WTC11 (cell line): ENCODE data around the gene WDR53. TPM values are rescaled to one million over a fixed set of nuclear protein-coding genes. Genes with fewer than 3 reads are reported as not detected.

Experiments
- ATAC-seq: fragments of 200-7000 bp; cut with Tn5 transposase; 2 replicates; pipeline ENCODE4 v1.10.0; 2021; ENCODE audit warnings: mild to moderate bottlenecking, moderate library complexity
- CTCF ChIA-PET: fragments of 300-600 bp; sonication (Branson Sonifier 250); formaldehyde crosslinking; loops from one replicate; lab custom pipeline; 2021; ENCODE audit warnings: antibody characterized with exemption; lab: Charles Lee
- POLR2A ChIA-PET: fragments of 350-600 bp; sonication (Branson Sonifier 250); formaldehyde crosslinking; loops from one replicate; lab custom pipeline; 2021; ENCODE audit warnings: antibody characterized with exemption; lab: Charles Lee
- DNase-seq: peaks from one replicate; pipeline ENCODE4 v3.0.0; 2021; ENCODE audit warnings: low spot score
- H3K27ac Mint-ChIP-seq: 2 replicates; pipeline ENCODE4 v1.8.0; 2021; ENCODE audit warnings: mixed read lengths
- H3K27me3 Mint-ChIP-seq: 2 replicates; pipeline ENCODE4 v1.8.0; 2021; ENCODE audit warnings: low read depth, mild to moderate bottlenecking, moderate library complexity, mixed read lengths
- H3K36me3 Mint-ChIP-seq: 2 replicates; pipeline ENCODE4 v1.8.0; 2021; ENCODE audit warnings: mixed read lengths
- H3K4me1 Mint-ChIP-seq: 2 replicates; pipeline ENCODE4 v1.8.0; 2022; ENCODE audit warnings: mixed read lengths
- H3K4me3 Mint-ChIP-seq: 2 replicates; pipeline ENCODE4 v1.8.0; 2021; ENCODE audit warnings: mild to moderate bottlenecking, moderate library complexity, mixed read lengths
- H3K9me3 Mint-ChIP-seq: 2 replicates; pipeline ENCODE4 v1.8.0; 2021; ENCODE audit warnings: mixed read lengths
- ARID4B ChIP-seq: sonication (generic); formaldehyde crosslinking; IDR thresholded peaks from 2 replicates; pipeline ENCODE4 v1.8.0; 2023; ENCODE audit warnings: missing genetic modification reagents, mild to moderate bottlenecking, borderline replicate concordance
- FOXP1 ChIP-seq: sonication (generic); formaldehyde crosslinking; IDR thresholded peaks from 2 replicates; pipeline ENCODE4 v1.8.0; 2022; ENCODE audit warnings: missing genetic modification reagents, mild to moderate bottlenecking, moderate library complexity, borderline replicate concordance
- IRF2 ChIP-seq: sonication (generic); formaldehyde crosslinking; IDR thresholded peaks from 2 replicates; pipeline ENCODE4 v1.8.0; 2022; ENCODE audit warnings: low read depth, missing genetic modification reagents, borderline replicate concordance
- JUN ChIP-seq: sonication (generic); formaldehyde crosslinking; IDR thresholded peaks from 2 replicates; pipeline ENCODE4 v1.8.0; 2023; ENCODE audit warnings: mild to moderate bottlenecking, missing genetic modification reagents
- MYBL2 ChIP-seq: sonication (generic); formaldehyde crosslinking; IDR thresholded peaks from 2 replicates; pipeline ENCODE4 v1.8.1; 2023; ENCODE audit warnings: mild to moderate bottlenecking, moderate library complexity, missing genetic modification reagents
- NR2C2 ChIP-seq: sonication (generic); formaldehyde crosslinking; IDR thresholded peaks from 2 replicates; pipeline ENCODE4 v1.8.0; 2022; ENCODE audit warnings: mild to moderate bottlenecking, missing genetic modification reagents
- NR3C1 ChIP-seq: sonication (generic); formaldehyde crosslinking; conservative IDR thresholded peaks from 2 replicates; pipeline ENCODE4 v1.8.1; 2023; ENCODE audit warnings: low read depth, mild to moderate bottlenecking, missing genetic modification reagents
- RORB ChIP-seq: fragments of 250-450 bp; sonication (Bioruptor Pico); IDR thresholded peaks from 2 replicates; pipeline ENCODE4 v1.9.0; 2021; ENCODE audit warnings: mild to moderate bottlenecking
- TEAD4 ChIP-seq: sonication (generic); formaldehyde crosslinking; IDR thresholded peaks from 2 replicates; pipeline ENCODE4 v1.8.0; 2022; ENCODE audit warnings: mild to moderate bottlenecking, missing genetic modification reagents
- ZNF219 ChIP-seq: sonication (generic); formaldehyde crosslinking; IDR thresholded peaks from 2 replicates; pipeline ENCODE4 v1.8.0; 2023; ENCODE audit warnings: missing genetic modification reagents, mild to moderate bottlenecking, borderline replicate concordance
- ZNF281 ChIP-seq: sonication (generic); formaldehyde crosslinking; IDR thresholded peaks from 2 replicates; pipeline ENCODE4 v1.8.0; 2023; ENCODE audit warnings: mild to moderate bottlenecking, missing genetic modification reagents
- total RNA-seq: library from RNA; stranded (reverse); gene quantifications from 3 replicates; pipeline ENCODE4 v1.2.3, GENCODE V29; 2021
- TF ChIP-seq, protein P1 (sequence below): fragments of 250-450 bp; sonication (Bioruptor Pico); IDR thresholded peaks from 2 replicates; pipeline ENCODE4 v2.1.2; 2022; ENCODE audit warnings: mild to moderate bottlenecking, moderate library complexity

WDR53 gene
- total RNA-seq, 1 experiment from 2014 or later = 21.4 TPM

DNA sequence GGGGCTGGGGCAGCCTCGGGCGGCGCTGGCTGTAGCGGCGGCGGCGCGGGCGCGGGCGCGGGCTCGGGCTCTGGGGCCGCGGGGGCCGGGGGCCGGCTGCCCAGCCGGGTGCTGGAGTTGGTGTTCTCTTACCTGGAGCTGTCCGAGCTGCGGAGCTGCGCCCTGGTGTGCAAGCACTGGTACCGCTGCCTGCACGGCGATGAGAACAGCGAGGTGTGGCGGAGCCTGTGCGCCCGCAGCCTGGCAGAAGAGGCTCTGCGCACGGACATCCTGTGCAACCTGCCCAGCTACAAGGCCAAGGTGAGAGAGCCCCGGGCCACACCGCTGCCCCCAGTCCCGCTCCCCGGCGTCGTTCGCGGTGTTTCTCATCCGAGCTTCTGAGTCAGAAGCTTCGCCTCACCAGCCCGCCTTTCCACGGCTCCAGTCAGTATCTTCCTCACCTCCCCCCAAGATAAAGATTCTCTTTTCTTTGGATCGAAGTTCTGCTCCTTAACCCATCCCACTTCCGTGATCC, 706 bp upstream of the WDR53 start:
- H3K27ac Mint-ChIP-seq = peak overlapping the region; percentile 97
- DNase-seq (peak; percentile 62), ATAC-seq (peak; percentile 53)
- peaks cover 15% of the 10 kb centered on the region for H3K4me1 Mint-ChIP-seq
- POLR2A ChIA-PET = interaction anchor here (0.6 to 1.9 kb wide), 5 partner anchors 40 to 299 kb away, joined by 3 to 8 read pairs (median 6); partner anchors contain the start of genes CEP19, PAK2, PIGX and SENP5
- no peaks in the 10 kb centered on the region for H3K9me3 Mint-ChIP-seq
- no peaks in the 10 kb centered on the region for H3K27me3 Mint-ChIP-seq
- H3K4me3 Mint-ChIP-seq = peak overlapping the region; percentile 97
- CTCF ChIA-PET = interaction anchor here (0.6 to 2.4 kb wide), 6 partner anchors 40 to 373 kb away, joined by 3 to 15 read pairs (median 4); partner anchors contain the start of genes NCBP2 and SENP5
- no peaks in the 10 kb centered on the region for H3K36me3 Mint-ChIP-seq
- 0 out of 2 replicates have a peak, but pooled peaks have one; percentile 3 for TF ChIP-seq JUN
- TF ChIP-seq NR3C1 (CRISPR knock-in tag) = no peak
- TF ChIP-seq FOXP1 (CRISPR knock-in tag) = peak; percentile 1; the same call in 1 of the 2 replicates

GRCh38 chr3:196563721-196564225, 4.6 kb downstream of the WDR53 start:
- Mint-ChIP-seq H3K27ac (no peak overlapping the region), H3K27me3 (no peaks in the 10 kb centered on the region), H3K4me3 (no peak overlapping the region), H3K4me1 (peaks cover 6% of the 10 kb centered on the region), H3K9me3 (no peaks in the 10 kb centered on the region), H3K36me3 (peaks cover 8% of the 10 kb centered on the region; the same call in 1 of the 2 replicates)
- TF ChIP-seq TEAD4 (CRISPR knock-in tag) (no peak), ZNF219 (CRISPR knock-in tag) (no peak), ZNF281 (CRISPR knock-in tag) (no peak), ARID4B (CRISPR knock-in tag) (no peak), IRF2 (CRISPR knock-in tag) (no peak), NR2C2 (CRISPR knock-in tag) (no peak), RORB (CRISPR knock-in tag) (no peak), MYBL2 (no peak)
- TF ChIP-seq, protein P1, sequence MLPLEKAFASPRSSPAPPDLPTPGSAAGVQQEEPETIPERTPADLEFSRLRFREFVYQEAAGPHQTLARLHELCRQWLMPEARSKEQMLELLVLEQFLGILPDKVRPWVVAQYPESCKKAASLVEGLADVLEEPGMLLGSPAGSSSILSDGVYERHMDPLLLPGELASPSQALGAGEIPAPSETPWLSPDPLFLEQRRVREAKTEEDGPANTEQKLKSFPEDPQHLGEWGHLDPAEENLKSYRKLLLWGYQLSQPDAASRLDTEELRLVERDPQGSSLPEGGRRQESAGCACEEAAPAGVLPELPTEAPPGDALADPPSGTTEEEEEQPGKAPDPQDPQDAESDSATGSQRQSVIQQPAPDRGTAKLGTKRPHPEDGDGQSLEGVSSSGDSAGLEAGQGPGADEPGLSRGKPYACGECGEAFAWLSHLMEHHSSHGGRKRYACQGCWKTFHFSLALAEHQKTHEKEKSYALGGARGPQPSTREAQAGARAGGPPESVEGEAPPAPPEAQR = no peak
- POLR2A ChIA-PET = no interaction called here
- no peak for ATAC-seq
- CTCF ChIA-PET = interaction anchor here (0.6 kb wide), 1 partner anchor 1160 kb away, joined by 4 read pairs; no protein-coding TSS in a partner anchor
- DNase-seq = no peak

DNA sequence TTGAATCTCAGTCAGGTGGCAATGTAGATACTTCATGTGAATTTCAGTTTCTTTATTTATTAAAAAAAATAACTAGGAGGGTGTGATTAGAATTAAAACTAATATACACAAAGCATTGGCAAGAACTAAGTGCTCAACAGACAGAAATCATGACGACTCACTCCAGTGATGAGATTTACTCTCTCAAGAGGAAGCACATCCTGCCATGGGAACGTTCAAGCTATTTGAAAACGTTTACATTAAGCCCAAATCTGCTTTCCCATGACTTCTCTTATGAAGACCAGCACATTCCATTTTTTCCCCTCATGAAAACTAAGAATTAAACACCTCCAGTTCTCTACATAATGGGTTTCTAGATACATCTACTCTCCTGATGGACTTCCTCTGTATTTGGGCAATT, 8.5 kb downstream of the WDR53 start:
- DNase-seq (no peak), ATAC-seq (no peak)
- Mint-ChIP-seq H3K27me3 (no peaks in the 10 kb centered on the region), H3K4me3 (no peak overlapping the region), H3K36me3 (peaks cover 8% of the 10 kb centered on the region; the same call in 1 of the 2 replicates), H3K27ac (no peak overlapping the region), H3K4me1 (no peaks in the 10 kb centered on the region), H3K9me3 (no peaks in the 10 kb centered on the region)
- ChIA-PET POLR2A (no interaction called here), CTCF (no interaction called here)
- no peak for TF ChIP-seq MYBL2
